OCI-LY1 (cell line): Measurements from ENCODE around the gene ZBTB16.

Source experiments
- CTCF ChIP-seq: fragments of 200-600 bp; sonication (generic), shearing (Covaris generic); IDR thresholded peaks from 2 replicates; pipeline ENCODE4 v1.5.1; 2017; ENCODE audit warnings: mild to moderate bottlenecking, antibody characterized with exemption, low read length, moderate library complexity, mixed read lengths
- EZH2 ChIP-seq: fragments of 200-600 bp; sonication (generic), shearing (Covaris generic); IDR thresholded peaks from 2 replicates; pipeline ENCODE4 v1.8.0; 2017; ENCODE audit warnings: borderline replicate concordance, mixed run types, mild to moderate bottlenecking, antibody characterized with exemption, low read length, moderate library complexity, mixed read lengths

- TF ChIP-seq CTCF (no peak), EZH2 (no peak)
Observed at GRCh38 chr11:114011443-114011842, 48.1 kb upstream of the ZBTB16 start.
